GM12864 (cell line): Measurements from ENCODE around the gene ZNF438.

ENCODE experiments used
- DNase-seq: peaks from one replicate; pipeline ENCODE4 v3.0.0-alpha.2; 2011; ENCODE audit warnings: low read depth
- H3K4me3 ChIP-seq: 2 replicates; pipeline ENCODE4 v1.5.1; 2011; ENCODE audit warnings: mild to moderate bottlenecking, low read depth, low read length, control low read depth
- CTCF ChIP-seq: IDR thresholded peaks from 2 replicates; pipeline ENCODE4 v1.5.1; 2011; ENCODE audit warnings: low read depth, mild to moderate bottlenecking, moderate library complexity, low read length, control low read depth, inconsistent platforms; ENCODE audit errors: missing control alignments

Gene ZNF438

GRCh38 chr10:30870896-30871295, 160.8 kb downstream of the ZNF438 start:
- DNase-seq, result no peak
- TF ChIP-seq CTCF, result no peak
- no peak overlapping the region for H3K4me3 ChIP-seq

- DNase-seq, result no peak
- H3K4me3 ChIP-seq, result no peak overlapping the region
- no peak for TF ChIP-seq CTCF
Measured at GRCh38 chr10:30869566-30869965, 162.1 kb downstream of the ZNF438 start.

- H3K4me3 ChIP-seq, result no peak overlapping the region
- no peak for TF ChIP-seq CTCF
- no peak for DNase-seq
Measured at GRCh38 chr10:30868611-30869010, 163.1 kb downstream of the ZNF438 start.

GRCh38 chr10:30866896-30867295, 164.8 kb downstream of the ZNF438 start:
- no peak for DNase-seq
- no peak for TF ChIP-seq CTCF
- H3K4me3 ChIP-seq, result no peak overlapping the region

GRCh38 chr10:30865141-30865926, 166.3 kb downstream of the ZNF438 start:
- DNase-seq, result no peak
- no peak for TF ChIP-seq CTCF
- H3K4me3 ChIP-seq, result no peak overlapping the region

GRCh38 chr10:30863516-30864210, 168.0 kb downstream of the ZNF438 start:
- DNase-seq, result no peak
- no peak for TF ChIP-seq CTCF
- H3K4me3 ChIP-seq, result no peak overlapping the region
